SU-DHL-6 (cell line): ENCODE results near the gene SOS1.

Experiments
- CTCF ChIP-seq: fragments of 200-600 bp; sonication (generic); IDR thresholded peaks from one replicate; pipeline ENCODE4 v1.5.1; 2017; ENCODE audit warnings: antibody characterized with exemption, mild to moderate bottlenecking, low read length, moderate library complexity; ENCODE audit not compliant: insufficient read depth, poor library complexity, severe bottlenecking
- EZH2phosphoT487 ChIP-seq: fragments of 200-600 bp; sonication (generic), shearing (Covaris generic); conservative IDR thresholded peaks from 2 replicates; pipeline ENCODE4 v1.6.1; 2018; ENCODE audit warnings: mild to moderate bottlenecking, antibody characterized with exemption, low read length, moderate library complexity, mixed read lengths

- TF ChIP-seq CTCF (no peak), EZH2phosphoT487 (no peak)
Measured at GRCh38 chr2:39069890-39070465, 50.9 kb downstream of the SOS1 start.
